Ishikawa (cell line): ENCODE data around the gene MAP7D2.

Source experiments
- CEBPB ChIP-seq: IDR thresholded peaks from 2 replicates; pipeline ENCODE4 v1.6.1; 2012
- CREB1 ChIP-seq: IDR thresholded peaks from 2 replicates; pipeline ENCODE4 v1.6.1; 2012; ENCODE audit warnings: low read depth
- EGR1 ChIP-seq: IDR thresholded peaks from 2 replicates; pipeline ENCODE4 v1.6.1; 2012
- EP300 ChIP-seq: IDR thresholded peaks from 2 replicates; pipeline ENCODE4 v1.6.1; 2012; ENCODE audit warnings: borderline replicate concordance
- FOXM1 ChIP-seq: IDR thresholded peaks from 2 replicates; pipeline ENCODE4 v1.6.1; 2012; ENCODE audit warnings: low read depth, borderline replicate concordance
- NFIC ChIP-seq: IDR thresholded peaks from 2 replicates; pipeline ENCODE4 v1.6.1; 2012
- RAD21 ChIP-seq: IDR thresholded peaks from 2 replicates; pipeline ENCODE4 v1.6.1; 2012; ENCODE audit warnings: low read depth
- TAF1 ChIP-seq: IDR thresholded peaks from 2 replicates; pipeline ENCODE4 v1.6.1; 2012; ENCODE audit warnings: low read depth, mild to moderate bottlenecking
- TCF12 ChIP-seq: IDR thresholded peaks from 2 replicates; pipeline ENCODE4 v1.6.1; 2012; ENCODE audit warnings: low read depth
- TEAD4 ChIP-seq: IDR thresholded peaks from 2 replicates; pipeline ENCODE4 v1.6.1; 2012
- YY1 ChIP-seq: IDR thresholded peaks from 2 replicates; pipeline ENCODE4 v1.6.1; 2012; ENCODE audit warnings: low read depth
- ZBTB7A ChIP-seq: IDR thresholded peaks from 2 replicates; pipeline ENCODE4 v1.6.1; 2012; ENCODE audit warnings: low read depth
- TF ChIP-seq, protein P1 (sequence below): IDR thresholded peaks from 2 replicates; pipeline ENCODE4 v1.6.1; 2012; ENCODE audit warnings: low read depth, mild to moderate bottlenecking
- TF ChIP-seq, protein P2 (sequence below): IDR thresholded peaks from 2 replicates; pipeline ENCODE4 v1.6.1; 2012
- TF ChIP-seq, protein P3 (sequence below): IDR thresholded peaks from 2 replicates; pipeline ENCODE4 v1.6.1; 2012

MAP7D2 gene

DNA sequence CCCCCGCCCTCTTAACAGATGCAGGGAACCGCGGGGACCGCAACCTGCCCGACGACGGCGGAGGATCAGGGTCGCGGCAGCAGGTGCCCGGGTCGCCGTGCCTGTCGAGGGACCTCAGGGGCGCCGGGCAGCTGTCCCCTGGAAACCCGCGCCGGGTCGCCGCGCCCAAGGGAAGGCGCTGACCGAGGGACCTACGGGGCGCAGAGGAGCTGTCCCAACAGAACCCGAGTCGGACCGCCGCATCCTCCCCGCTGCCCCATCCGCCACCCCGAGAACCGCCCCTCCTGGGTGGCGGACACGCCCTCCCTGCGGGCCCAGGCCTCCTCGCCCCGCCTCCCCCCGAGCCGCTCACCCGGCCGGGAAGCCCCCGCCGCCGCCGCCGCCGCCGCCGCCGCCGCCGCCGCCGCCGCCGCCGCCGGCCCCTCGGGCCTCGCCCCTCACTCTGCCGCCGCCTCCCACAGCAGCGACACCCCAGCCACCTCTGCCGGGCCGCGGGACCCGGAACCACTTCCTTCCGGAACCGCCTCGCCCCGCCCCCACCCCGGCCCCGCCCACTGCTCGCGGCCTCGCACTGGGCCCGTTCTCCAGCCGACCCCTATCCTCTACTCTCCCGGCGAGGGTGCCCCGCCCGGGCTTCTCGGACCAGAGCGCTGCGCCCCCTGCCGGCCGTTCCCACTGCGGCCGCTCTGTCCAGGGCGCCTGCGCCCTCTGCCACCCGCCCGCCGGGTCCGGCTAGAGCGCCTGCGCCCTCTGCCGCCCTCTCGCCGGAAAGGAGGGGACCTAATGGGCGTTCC lies 126.0 kb downstream of the MAP7D2 start, which contains the start of gene BCLAF3:
TSS of gene BCLAF3 (minus strand) at position 506 of the 794 bp plus-strand sequence. CDS start 20,797 bp downstream, outside the sequence.
- TF ChIP-seq CEBPB = no peak
- TF ChIP-seq RAD21 = peak; percentile 37; the same call in 1 of the 2 replicates
- no peak for TF ChIP-seq CREB1
- TF ChIP-seq, protein P1, sequence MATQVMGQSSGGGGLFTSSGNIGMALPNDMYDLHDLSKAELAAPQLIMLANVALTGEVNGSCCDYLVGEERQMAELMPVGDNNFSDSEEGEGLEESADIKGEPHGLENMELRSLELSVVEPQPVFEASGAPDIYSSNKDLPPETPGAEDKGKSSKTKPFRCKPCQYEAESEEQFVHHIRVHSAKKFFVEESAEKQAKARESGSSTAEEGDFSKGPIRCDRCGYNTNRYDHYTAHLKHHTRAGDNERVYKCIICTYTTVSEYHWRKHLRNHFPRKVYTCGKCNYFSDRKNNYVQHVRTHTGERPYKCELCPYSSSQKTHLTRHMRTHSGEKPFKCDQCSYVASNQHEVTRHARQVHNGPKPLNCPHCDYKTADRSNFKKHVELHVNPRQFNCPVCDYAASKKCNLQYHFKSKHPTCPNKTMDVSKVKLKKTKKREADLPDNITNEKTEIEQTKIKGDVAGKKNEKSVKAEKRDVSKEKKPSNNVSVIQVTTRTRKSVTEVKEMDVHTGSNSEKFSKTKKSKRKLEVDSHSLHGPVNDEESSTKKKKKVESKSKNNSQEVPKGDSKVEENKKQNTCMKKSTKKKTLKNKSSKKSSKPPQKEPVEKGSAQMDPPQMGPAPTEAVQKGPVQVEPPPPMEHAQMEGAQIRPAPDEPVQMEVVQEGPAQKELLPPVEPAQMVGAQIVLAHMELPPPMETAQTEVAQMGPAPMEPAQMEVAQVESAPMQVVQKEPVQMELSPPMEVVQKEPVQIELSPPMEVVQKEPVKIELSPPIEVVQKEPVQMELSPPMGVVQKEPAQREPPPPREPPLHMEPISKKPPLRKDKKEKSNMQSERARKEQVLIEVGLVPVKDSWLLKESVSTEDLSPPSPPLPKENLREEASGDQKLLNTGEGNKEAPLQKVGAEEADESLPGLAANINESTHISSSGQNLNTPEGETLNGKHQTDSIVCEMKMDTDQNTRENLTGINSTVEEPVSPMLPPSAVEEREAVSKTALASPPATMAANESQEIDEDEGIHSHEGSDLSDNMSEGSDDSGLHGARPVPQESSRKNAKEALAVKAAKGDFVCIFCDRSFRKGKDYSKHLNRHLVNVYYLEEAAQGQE = 0 out of 2 replicates have a peak, but pooled peaks have one; percentile 26
- TF ChIP-seq EGR1 = no peak
- no peak for TF ChIP-seq TCF12

DNA sequence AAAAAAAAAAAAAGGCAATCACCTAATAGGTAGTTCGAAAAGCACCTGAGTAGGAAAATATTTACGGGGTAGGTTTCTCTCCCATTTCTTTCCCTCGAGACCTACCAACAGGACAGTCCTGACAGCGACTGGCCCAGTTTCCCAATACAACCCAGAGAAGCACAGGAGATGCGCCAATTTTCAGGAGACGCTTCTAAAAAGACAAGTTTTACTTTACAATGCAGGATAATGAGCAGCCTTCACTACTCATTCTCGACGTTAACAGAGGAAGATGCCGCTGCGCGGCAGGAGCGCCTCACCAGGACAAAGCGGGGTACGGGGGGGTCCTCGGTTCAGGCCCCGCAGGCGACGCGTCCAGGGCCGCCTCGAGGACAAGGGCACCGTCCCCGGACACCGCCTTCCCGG lies 126.6 kb downstream of the MAP7D2 start:
- no peak for TF ChIP-seq TCF12
- no peak for TF ChIP-seq FOXM1
- TF ChIP-seq NFIC = no peak
- TF ChIP-seq YY1 = no peak
- no peak for TF ChIP-seq TAF1
- no peak for TF ChIP-seq TEAD4
- no peak for TF ChIP-seq RAD21
- no peak for TF ChIP-seq EGR1
- no peak for TF ChIP-seq EP300
- TF ChIP-seq, protein P2, sequence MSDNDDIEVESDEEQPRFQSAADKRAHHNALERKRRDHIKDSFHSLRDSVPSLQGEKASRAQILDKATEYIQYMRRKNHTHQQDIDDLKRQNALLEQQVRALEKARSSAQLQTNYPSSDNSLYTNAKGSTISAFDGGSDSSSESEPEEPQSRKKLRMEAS = no peak
- TF ChIP-seq, protein P1 = no peak
- TF ChIP-seq, protein P3, sequence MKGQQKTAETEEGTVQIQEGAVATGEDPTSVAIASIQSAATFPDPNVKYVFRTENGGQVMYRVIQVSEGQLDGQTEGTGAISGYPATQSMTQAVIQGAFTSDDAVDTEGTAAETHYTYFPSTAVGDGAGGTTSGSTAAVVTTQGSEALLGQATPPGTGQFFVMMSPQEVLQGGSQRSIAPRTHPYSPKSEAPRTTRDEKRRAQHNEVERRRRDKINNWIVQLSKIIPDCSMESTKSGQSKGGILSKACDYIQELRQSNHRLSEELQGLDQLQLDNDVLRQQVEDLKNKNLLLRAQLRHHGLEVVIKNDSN = no peak
- TF ChIP-seq ZBTB7A = no peak
- TF ChIP-seq CEBPB = no peak
- TF ChIP-seq CREB1 = no peak

DNA sequence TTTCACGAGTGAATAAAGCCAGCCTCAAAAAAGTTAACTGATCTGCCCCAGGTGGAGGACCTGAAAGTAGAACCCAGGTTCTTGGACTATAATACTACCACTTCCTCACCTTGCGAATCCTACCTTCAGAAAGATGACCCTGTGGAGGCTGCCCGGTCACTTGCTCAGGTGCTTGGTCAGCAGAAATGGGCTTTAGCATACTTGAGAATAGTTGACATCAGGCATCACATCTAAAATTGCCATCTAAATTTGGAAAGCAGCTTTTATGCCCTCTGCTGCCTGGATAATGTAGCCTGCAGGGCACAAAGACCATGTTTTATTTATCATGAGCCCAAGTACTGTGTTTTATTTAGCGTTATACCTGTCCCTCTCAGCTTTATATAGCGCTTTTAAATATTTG lies 128.9 kb downstream of the MAP7D2 start:
- no peak for TF ChIP-seq CEBPB
- no peak for TF ChIP-seq TEAD4
- TF ChIP-seq NFIC = no peak
- no peak for TF ChIP-seq CREB1
- TF ChIP-seq, protein P2 = no peak
- no peak for TF ChIP-seq TCF12
- TF ChIP-seq EP300 = no peak
- TF ChIP-seq FOXM1 = no peak
- no peak for TF ChIP-seq TAF1
- no peak for TF ChIP-seq ZBTB7A
- TF ChIP-seq, protein P3 = no peak
- TF ChIP-seq EGR1 = no peak
- TF ChIP-seq, protein P1 = no peak
- TF ChIP-seq RAD21 = no peak
- TF ChIP-seq YY1 = no peak

DNA sequence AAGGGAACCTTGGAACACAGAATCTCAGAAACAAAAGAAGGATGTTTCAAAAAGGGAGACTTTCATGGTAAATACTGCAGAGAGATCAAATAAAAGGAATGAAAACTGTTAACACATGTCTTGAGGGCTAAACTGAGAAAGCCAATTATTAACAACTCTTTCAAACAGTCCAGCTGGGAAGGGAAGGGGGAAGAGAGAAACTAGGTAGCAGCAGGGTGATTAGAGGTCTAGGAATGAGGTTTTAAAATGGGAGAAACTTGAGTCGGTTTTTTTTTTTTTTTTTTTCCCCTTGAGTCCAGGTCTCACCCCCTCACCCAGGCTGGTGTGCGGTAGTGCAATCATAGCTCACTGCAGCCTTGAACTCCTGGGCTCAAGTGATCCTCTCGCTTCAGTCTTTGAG lies 130.2 kb downstream of the MAP7D2 start:
- TF ChIP-seq FOXM1 (no peak), RAD21 (no peak), TEAD4 (no peak), NFIC (no peak), EGR1 (no peak), TAF1 (no peak), CEBPB (no peak), EP300 (no peak), YY1 (no peak), ZBTB7A (no peak), CREB1 (no peak)
- TF ChIP-seq, protein P3 = no peak
- TF ChIP-seq, protein P2 = no peak
- TF ChIP-seq, protein P1 = no peak
